Right hindlimb (tissue), 1 donor: ENCODE results near the gene RIMBP2.

ENCODE experiments used
- DNase-seq: peaks from one replicate; pipeline ENCODE4 v3.0.0-alpha.2; 2018

The RIMBP2 gene

GRCh38 chr12:130477266-130477665 is 238.8 kb downstream of the RIMBP2 start:
- no peak for DNase-seq

DNA sequence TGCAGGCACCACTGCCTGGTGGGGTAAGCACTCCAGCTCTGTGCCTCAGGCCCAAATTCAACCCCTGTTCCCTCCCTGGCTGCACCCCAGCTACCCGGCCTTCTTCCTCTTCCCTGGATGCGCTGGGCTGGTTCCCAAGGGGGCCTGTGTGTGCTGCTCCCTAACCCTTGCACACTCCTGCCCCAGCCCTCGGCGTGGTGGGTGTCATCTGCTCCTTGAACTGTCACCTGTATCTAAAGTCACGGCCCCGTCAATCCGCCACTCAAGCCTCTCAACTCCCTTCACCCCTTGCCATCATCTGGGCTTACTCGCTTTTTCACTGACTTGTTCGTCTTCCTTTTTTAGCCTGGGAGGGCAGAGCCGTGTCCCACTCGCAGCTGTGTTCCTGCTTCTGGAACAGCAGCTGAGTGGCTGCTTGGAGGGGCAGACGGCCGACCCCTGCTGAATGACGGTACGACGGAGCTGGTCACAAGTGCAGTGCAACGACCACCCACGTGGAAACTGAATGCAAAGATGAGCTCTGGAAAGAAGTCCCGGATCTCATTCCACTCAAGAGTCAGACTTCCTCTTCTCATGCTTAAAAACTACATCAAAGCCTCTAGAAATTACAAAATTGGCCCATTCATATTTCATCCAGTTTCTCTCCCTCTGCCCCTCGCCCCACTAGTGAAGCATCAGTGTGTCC is 239.5 kb downstream of the RIMBP2 start:
- DNase-seq = no peak

DNA sequence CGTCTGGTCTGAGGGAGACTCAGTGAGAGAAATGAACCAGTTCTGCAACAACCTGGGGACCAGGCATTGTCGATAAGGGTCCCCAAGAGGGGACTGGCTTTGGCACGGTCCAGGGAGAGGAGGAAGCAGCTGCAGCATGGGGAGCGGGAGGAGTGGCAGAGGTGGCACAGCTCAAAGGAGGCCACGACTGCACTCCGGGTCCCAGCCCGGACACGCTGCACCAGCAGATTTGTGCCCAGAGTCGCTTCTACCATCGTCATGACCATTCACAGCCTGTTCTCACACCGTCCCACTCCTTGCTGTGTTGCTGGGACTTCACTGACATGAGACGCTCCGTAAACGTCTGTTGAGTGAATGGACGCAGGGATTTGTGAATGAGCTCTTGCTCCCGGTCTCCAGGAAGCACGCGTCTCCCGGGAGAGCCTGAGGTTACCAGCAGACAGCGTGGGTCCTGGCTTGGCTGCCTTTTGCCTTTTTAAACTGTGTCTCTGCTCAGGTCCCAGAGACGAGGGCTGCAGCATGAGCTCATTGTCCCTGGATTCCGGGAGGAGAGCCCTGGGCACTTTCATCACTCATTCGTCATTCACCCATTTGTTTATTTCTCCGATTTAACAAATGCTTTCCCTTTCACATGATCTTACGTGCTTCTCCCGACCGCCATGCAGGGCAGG is 241.4 kb downstream of the RIMBP2 start:
- DNase-seq = no peak

DNA sequence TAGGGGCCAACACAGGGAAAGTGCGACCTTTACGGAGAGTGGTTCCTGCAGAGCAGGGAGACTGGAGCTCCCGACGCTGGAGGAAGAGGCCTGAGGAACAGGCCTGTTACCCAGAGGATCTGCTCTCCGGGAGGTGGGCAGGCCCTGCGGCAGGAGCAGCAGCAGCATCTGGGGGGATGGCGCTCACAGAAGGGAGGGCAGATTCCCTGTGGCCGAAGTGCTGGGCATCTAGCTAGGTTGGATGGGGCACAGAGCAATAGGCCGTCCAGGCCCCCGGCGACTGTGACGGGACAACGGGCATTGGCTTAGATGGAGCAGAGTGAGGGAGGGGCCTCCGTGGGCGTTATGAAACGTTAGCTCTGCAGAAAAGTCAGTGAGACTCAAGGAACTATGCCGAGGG is 242.8 kb downstream of the RIMBP2 start:
- DNase-seq = no peak

DNA sequence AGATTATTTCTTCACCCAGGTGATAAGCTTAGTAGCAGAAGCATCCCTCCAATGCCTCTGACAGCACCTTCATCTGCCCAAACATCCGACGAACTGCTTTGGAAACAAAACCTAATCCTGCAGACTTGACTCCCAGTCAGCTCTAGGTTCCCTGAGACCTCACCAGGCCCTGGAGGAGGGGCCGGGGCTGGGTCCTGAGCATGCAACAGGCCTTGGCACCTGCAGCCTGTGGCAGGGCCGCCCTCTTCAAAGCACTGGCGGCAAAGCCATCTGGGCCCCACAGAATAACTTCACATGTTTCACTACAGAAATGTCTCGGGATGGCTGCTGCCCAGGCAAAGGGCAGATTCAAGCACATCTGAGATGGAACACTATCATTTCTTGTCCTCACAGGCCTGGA is 245.1 kb downstream of the RIMBP2 start:
- DNase-seq = no peak

GRCh38 chr12:130469552-130469951 is 246.5 kb downstream of the RIMBP2 start:
- no peak for DNase-seq

- DNase-seq = no peak
These were observed 247.3 kb downstream of the RIMBP2 start for GRCh38 chr12:130468700-130469245.

- no peak for DNase-seq
These were observed 247.9 kb downstream of the RIMBP2 start for GRCh38 chr12:130468186-130468585.

- DNase-seq = no peak
These were observed 250.5 kb downstream of the RIMBP2 start for GRCh38 chr12:130465626-130466025.

DNA sequence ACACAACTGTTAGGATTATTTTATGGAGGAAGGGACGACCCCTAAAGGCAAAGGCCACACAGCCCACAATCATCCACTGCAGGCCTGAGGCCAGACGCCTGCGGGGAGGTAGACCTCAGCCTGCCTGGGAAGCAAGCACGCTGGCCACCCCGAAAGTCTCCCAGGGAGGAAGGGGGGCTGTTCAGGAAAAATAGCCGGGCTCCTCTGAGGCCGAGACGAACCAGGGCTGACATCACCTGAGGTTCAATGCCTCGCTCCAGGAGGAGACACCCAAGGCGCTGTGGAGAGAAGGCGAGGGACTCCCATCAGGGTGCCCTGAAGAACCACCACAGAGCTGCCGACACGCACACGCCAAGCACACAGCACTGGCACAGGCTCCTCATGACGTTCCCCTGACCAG is 251.1 kb downstream of the RIMBP2 start:
- no peak for DNase-seq

GRCh38 chr12:130463818-130464670 is 252.1 kb downstream of the RIMBP2 start:
- DNase-seq = no peak

DNA sequence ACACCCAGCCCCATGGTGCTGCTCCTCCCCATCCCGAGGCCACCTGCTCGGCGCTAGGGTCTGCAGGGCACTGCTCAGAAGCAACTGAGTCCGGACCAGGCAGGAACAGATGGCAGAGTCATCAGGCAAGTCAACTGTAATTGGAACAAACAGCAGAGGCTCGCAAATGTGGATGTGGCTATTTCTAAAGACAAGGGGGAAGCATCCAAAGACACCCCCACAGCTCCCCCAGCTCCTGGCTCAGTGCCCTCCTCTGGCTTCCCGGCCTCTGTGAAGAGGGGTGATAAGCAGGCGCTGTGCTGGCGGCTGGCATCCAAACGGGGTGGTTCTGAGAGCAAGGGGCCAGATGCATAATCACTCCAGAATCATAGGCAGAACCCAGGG is 252.8 kb downstream of the RIMBP2 start:
- no peak for DNase-seq

GRCh38 chr12:130462558-130463274 is 253.4 kb downstream of the RIMBP2 start:
- DNase-seq = no peak

DNA sequence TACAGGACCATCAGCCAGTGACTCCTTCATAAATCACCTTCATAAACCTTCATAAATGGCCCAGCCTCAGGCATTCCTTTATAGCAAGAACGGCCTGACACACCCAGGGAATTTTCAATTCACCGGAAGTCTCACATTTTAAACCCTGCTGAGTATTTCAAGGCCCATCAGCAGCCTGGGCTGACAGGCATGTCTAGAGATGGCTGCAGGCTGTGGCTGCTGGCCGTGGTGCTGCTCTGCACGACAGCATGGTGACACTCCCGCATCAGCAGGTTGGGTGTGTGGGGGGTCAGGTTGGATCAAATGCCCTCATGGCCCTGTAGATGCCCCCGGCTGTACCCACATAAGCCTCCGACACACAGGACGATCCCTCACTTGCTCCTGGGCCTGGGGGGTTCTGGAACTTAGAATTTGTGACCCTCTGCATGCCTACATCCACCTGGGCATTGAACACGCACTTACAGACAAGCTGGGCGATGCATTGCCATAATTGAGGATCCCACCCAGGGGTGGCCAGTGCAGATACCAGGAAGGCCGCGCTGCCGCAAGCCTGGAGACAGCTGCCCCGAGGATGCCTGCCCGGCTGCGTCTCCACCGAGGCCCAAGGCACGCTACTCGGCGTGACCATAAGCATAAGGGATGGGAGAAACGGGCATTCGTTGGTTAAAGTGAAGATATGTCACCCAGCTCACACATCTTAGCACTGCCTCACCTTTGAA is 254.1 kb downstream of the RIMBP2 start:
- no peak for DNase-seq

GRCh38 chr12:130461447-130461815 is 254.7 kb downstream of the RIMBP2 start:
- DNase-seq = no peak

DNA sequence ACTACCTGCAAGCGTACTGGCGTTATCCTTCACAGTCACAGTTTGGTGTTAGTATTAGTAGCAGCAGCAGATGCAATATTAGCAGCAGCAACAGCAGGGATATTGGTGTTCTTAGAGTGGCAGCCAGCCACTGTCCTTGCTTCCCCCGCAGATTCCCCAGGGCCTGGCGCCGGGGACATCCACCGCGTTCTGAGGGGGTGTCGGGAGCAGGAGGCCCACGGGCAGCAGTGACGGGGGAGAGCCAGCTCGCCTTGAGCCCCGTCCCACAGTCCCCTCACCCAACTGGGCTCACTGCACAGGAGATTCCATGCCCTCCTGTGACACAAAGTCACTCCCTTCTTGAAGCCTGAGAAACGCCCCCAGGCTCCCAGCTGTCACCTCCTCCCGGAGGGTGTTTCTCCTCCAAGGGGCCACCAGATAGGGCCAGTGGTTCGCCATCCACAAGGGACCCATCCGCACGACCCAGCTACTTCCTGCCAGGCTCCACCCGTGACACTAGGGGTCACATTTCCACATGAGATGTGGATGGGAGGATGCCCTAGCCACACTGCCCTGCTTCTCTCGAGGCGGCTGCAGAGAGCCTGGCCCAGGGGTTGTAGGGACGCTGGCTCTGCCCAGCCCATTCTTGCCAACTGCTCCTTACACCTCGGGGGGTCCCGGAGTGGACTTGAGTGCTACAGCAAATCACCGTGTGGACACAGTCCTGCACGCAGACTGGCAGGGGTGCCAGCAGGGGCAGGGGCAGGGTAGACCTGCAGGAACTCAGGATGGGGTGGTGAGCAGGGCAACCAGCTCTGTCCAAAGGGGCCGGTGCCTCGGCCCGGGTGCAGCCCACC is 255.3 kb downstream of the RIMBP2 start:
- DNase-seq = no peak

DNA sequence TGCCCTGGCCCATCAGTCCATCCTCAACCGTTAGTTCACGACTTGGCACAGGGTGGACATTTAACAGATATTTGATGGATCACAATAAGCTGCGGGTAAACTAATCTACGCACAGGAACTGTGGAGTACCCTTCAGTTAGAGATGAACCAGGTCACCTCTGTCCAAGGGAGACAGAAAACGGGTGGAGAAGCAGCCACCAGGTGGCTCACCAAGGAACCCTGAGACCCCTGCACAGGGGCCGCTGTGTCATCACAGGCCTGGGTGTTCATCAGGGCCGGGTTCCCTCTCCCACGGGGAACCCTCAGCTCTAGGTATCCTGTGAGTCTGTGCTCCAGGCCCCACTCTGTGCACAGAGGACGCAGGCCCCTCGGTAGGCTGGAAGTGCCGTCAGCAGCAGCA is 256.2 kb downstream of the RIMBP2 start:
- no peak for DNase-seq

- no peak for DNase-seq
These were observed 257.8 kb downstream of the RIMBP2 start for GRCh38 chr12:130458341-130458740.

- no peak for DNase-seq
These were observed 258.9 kb downstream of the RIMBP2 start for GRCh38 chr12:130457215-130457614.

DNA sequence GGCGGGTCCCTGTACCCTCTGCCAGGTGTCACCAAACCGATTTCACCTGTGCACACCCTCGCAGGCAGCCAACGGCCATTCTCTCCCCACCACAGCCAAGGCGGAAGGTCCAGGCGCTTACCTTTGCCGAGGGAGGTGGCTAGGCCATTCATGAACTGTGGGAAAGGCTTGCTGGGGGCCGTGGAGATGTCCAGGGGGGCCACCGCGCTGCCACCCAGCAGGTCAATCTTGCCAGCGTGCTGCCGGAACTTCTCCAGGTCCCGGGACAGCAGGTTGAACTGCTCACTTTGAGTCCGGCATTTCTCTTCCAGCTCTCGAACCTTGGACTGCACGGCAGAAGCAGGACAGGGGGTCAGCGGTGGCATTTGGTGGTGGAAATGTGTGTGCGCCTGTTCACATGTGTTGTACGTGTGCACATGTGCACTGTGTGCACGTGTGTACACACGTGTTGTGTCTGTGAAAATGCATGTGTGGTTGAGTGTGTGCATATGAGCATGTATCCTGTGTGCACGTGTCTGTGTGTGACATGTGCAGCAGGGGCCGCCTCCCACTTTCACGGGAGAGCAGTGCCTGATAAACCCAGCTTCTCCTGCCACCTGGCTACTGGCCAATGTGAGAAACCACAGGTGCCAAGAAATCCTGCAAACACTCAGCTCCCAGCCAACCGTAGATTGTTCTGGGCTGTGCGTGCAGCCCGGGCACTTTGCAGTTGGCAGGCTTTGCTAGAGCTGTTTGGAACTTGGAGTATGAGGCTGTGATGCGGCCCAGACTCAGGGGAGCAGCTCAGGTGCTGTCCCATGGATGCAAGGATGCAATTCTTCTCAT is 259.5 kb downstream of the RIMBP2 start:
- no peak for DNase-seq
